ENCODE measurements around the gene DUSP9. TPM values are rescaled to one million over a fixed set of nuclear protein-coding genes. Genes with fewer than 3 reads are reported as not detected.

DUSP9 gene
- total and polyA plus RNA-seq, 3 experiments from 2014 or later: 0.08 to 0.15 (median 0.09) TPM

- Histone ChIP-seq H3K27ac (ENCODE audit: low read depth, low read length) (no peak overlapping the region), H3K4me3 (ENCODE audit: low read length) (no peak overlapping the region), H3K4me1 (ENCODE audit: insufficient read depth, low read length) (no peaks in the 10 kb centered on the region), H3K9me3 (ENCODE audit: low read length) (no peaks in the 10 kb centered on the region), H3K27me3 (ENCODE audit: insufficient read depth, low read length, poor library complexity, severe bottlenecking) (no peaks in the 10 kb centered on the region), H3K36me3 (ENCODE audit: insufficient read depth, low read length) (no peaks in the 10 kb centered on the region)
- Mint-ChIP-seq H3K36me3 (peaks cover 0 to 5% (median 0%) of the 10 kb centered on the region in 3 donors), H3K4me3 (no peak overlapping the region), H3K4me1 (no peaks in the 10 kb centered on the region), H3K27me3 (peaks cover 5 to 11% of the 10 kb centered on the region in 2 donors), H3K9me3 (peaks cover 0 to 6% (median 3%) of the 10 kb centered on the region in 5 donors), H3K27ac (no peak overlapping the region)
- CTCF ChIA-PET: interaction anchor here (1.2 kb wide), 1 partner anchor 31 kb away, joined by 3 read pairs; no protein-coding TSS in a partner anchor
- POLR2A ChIA-PET: no interaction called here
- no peak for DNase-seq
Observed at GRCh38 chrX:153631346-153631745, 15.7 kb upstream of the DUSP9 start.

- Histone ChIP-seq H3K4me1 (ENCODE audit: insufficient read depth, low read length) (no peaks in the 10 kb centered on the region), H3K36me3 (ENCODE audit: insufficient read depth, low read length) (no peaks in the 10 kb centered on the region), H3K27ac (ENCODE audit: low read depth, low read length) (no peak overlapping the region), H3K27me3 (ENCODE audit: insufficient read depth, low read length, poor library complexity, severe bottlenecking) (no peaks in the 10 kb centered on the region), H3K4me3 (ENCODE audit: low read length) (no peak overlapping the region), H3K9me3 (ENCODE audit: low read length) (no peaks in the 10 kb centered on the region)
- no peak overlapping the region for H3K27ac Mint-ChIP-seq
- H3K9me3 Mint-ChIP-seq: peaks cover 0 to 6% (median 3%) of the 10 kb centered on the region in 5 donors
- no peaks in the 10 kb centered on the region for H3K4me1 Mint-ChIP-seq
- ChIA-PET POLR2A (no interaction called here), CTCF (interaction anchor here (1.2 kb wide), 1 partner anchor 30 kb away, joined by 3 read pairs; no protein-coding TSS in a partner anchor)
- no peak for DNase-seq
- H3K36me3 Mint-ChIP-seq: peaks cover 0 to 5% (median 0%) of the 10 kb centered on the region in 3 donors
- no peak overlapping the region for H3K4me3 Mint-ChIP-seq
- H3K27me3 Mint-ChIP-seq: peaks cover 5 to 11% of the 10 kb centered on the region in 2 donors
Observed at GRCh38 chrX:153631907-153632594, 15.0 kb upstream of the DUSP9 start.

GRCh38 chrX:153632595-153632946, 14.4 kb upstream of the DUSP9 start:
- H3K4me1 Mint-ChIP-seq: no peaks in the 10 kb centered on the region
- DNase-seq: no peak
- Histone ChIP-seq H3K36me3 (ENCODE audit: insufficient read depth, low read length) (no peaks in the 10 kb centered on the region), H3K4me1 (ENCODE audit: insufficient read depth, low read length) (no peaks in the 10 kb centered on the region), H3K27ac (ENCODE audit: low read depth, low read length) (no peak overlapping the region), H3K27me3 (ENCODE audit: insufficient read depth, low read length, poor library complexity, severe bottlenecking) (no peaks in the 10 kb centered on the region), H3K4me3 (ENCODE audit: low read length) (no peak overlapping the region), H3K9me3 (ENCODE audit: low read length) (no peaks in the 10 kb centered on the region)
- no peak overlapping the region for H3K4me3 Mint-ChIP-seq
- peaks cover 5 to 10% of the 10 kb centered on the region in 2 donors for H3K27me3 Mint-ChIP-seq
- CTCF ChIA-PET: interaction anchor here (1.2 kb wide), 1 partner anchor 30 kb away, joined by 3 read pairs; no protein-coding TSS in a partner anchor
- H3K36me3 Mint-ChIP-seq: peaks cover 0 to 5% (median 0%) of the 10 kb centered on the region in 3 donors
- H3K9me3 Mint-ChIP-seq: peaks cover 0 to 6% (median 3%) of the 10 kb centered on the region in 5 donors
- POLR2A ChIA-PET: no interaction called here
- no peak overlapping the region for H3K27ac Mint-ChIP-seq

- ChIA-PET POLR2A (no interaction called here), CTCF (no interaction called here)
- H3K27ac Mint-ChIP-seq: no peak overlapping the region
Observed at GRCh38 chrX:153633048-153633447, 14.0 kb upstream of the DUSP9 start.

GRCh38 chrX:153633607-153634180, 13.3 kb upstream of the DUSP9 start:
- no peaks in the 10 kb centered on the region for H3K9me3 ChIP-seq (ENCODE audit: low read length)
- peaks cover 0 to 6% (median 3%) of the 10 kb centered on the region in 5 donors for H3K9me3 Mint-ChIP-seq
- H3K4me1 ChIP-seq (ENCODE audit: insufficient read depth, low read length): no peaks in the 10 kb centered on the region
- no peaks in the 10 kb centered on the region for H3K36me3 ChIP-seq (ENCODE audit: insufficient read depth, low read length)
- no peak overlapping the region for H3K4me3 ChIP-seq (ENCODE audit: low read length)
- no peaks in the 10 kb centered on the region for H3K27me3 ChIP-seq (ENCODE audit: insufficient read depth, low read length, poor library complexity, severe bottlenecking)
- no peak overlapping the region for H3K4me3 Mint-ChIP-seq
- H3K4me1 Mint-ChIP-seq: no peaks in the 10 kb centered on the region
- H3K36me3 Mint-ChIP-seq: peaks cover 0 to 5% (median 0%) of the 10 kb centered on the region in 3 donors
- ChIA-PET POLR2A (no interaction called here), CTCF (no interaction called here)
- DNase-seq: no peak
- no peak overlapping the region for H3K27ac Mint-ChIP-seq
- peaks cover 5 to 9% of the 10 kb centered on the region in 2 donors for H3K27me3 Mint-ChIP-seq
- no peak overlapping the region for H3K27ac ChIP-seq (ENCODE audit: low read depth, low read length)

More at GRCh38 chrX:153633048-153633447, 14.0 kb upstream of the DUSP9 start:
- Mint-ChIP-seq H3K4me1 (no peaks in the 10 kb centered on the region), H3K9me3 (peaks cover 0 to 6% (median 3%) of the 10 kb centered on the region in 5 donors), H3K4me3 (no peak overlapping the region), H3K36me3 (peaks cover 0 to 5% (median 0%) of the 10 kb centered on the region in 3 donors), H3K27me3 (peaks cover 5 to 9% of the 10 kb centered on the region in 2 donors)
- no peak for DNase-seq
- H3K9me3 ChIP-seq (ENCODE audit: low read length): no peaks in the 10 kb centered on the region
- no peak overlapping the region for H3K27ac ChIP-seq (ENCODE audit: low read depth, low read length)
- H3K4me1 ChIP-seq (ENCODE audit: insufficient read depth, low read length): no peaks in the 10 kb centered on the region
- no peaks in the 10 kb centered on the region for H3K36me3 ChIP-seq (ENCODE audit: insufficient read depth, low read length)
- H3K27me3 ChIP-seq (ENCODE audit: insufficient read depth, low read length, poor library complexity, severe bottlenecking): no peaks in the 10 kb centered on the region
- H3K4me3 ChIP-seq (ENCODE audit: low read length): no peak overlapping the region

GRCh38 chrX:153634236-153634635, 12.8 kb upstream of the DUSP9 start:
- Histone ChIP-seq H3K9me3 (ENCODE audit: low read length) (no peaks in the 10 kb centered on the region), H3K4me3 (ENCODE audit: low read length) (no peak overlapping the region), H3K4me1 (ENCODE audit: insufficient read depth, low read length) (no peaks in the 10 kb centered on the region), H3K27me3 (ENCODE audit: insufficient read depth, low read length, poor library complexity, severe bottlenecking) (no peaks in the 10 kb centered on the region), H3K36me3 (ENCODE audit: insufficient read depth, low read length) (no peaks in the 10 kb centered on the region), H3K27ac (ENCODE audit: low read depth, low read length) (no peak overlapping the region)
- H3K36me3 Mint-ChIP-seq: peaks cover 0 to 5% (median 0%) of the 10 kb centered on the region in 3 donors
- H3K9me3 Mint-ChIP-seq: peaks cover 0 to 6% (median 3%) of the 10 kb centered on the region in 5 donors
- H3K27me3 Mint-ChIP-seq: peaks cover 5 to 9% of the 10 kb centered on the region in 2 donors
- H3K4me3 Mint-ChIP-seq: no peak overlapping the region
- ChIA-PET CTCF (no interaction called here), POLR2A (no interaction called here)
- H3K4me1 Mint-ChIP-seq: no peaks in the 10 kb centered on the region
- H3K27ac Mint-ChIP-seq: no peak overlapping the region
- no peak for DNase-seq

GRCh38 chrX:153634832-153635231, 12.2 kb upstream of the DUSP9 start:
- Mint-ChIP-seq H3K36me3 (peaks cover 0 to 5% (median 0%) of the 10 kb centered on the region in 3 donors), H3K4me3 (no peak overlapping the region)
- no peak overlapping the region for H3K27ac ChIP-seq (ENCODE audit: low read depth, low read length)

GRCh38 chrX:153635388-153635787, 11.6 kb upstream of the DUSP9 start:
- peaks cover 3 to 5% of the 10 kb centered on the region in 2 donors for H3K27me3 Mint-ChIP-seq
- Histone ChIP-seq H3K4me1 (ENCODE audit: insufficient read depth, low read length) (no peaks in the 10 kb centered on the region), H3K27ac (ENCODE audit: low read depth, low read length) (no peak overlapping the region), H3K36me3 (ENCODE audit: insufficient read depth, low read length) (no peaks in the 10 kb centered on the region), H3K4me3 (ENCODE audit: low read length) (no peak overlapping the region), H3K27me3 (ENCODE audit: insufficient read depth, low read length, poor library complexity, severe bottlenecking) (no peaks in the 10 kb centered on the region), H3K9me3 (ENCODE audit: low read length) (no peaks in the 10 kb centered on the region)
- ChIA-PET CTCF (interaction anchor here (1.1 to 1.5 kb wide), 3 partner anchors 12 to 53 kb away, joined by 4 to 5 read pairs (median 5); partner anchors contain the start of gene DUSP9), POLR2A (no interaction called here)
- no peak overlapping the region for H3K27ac Mint-ChIP-seq
- no peaks in the 10 kb centered on the region for H3K4me1 Mint-ChIP-seq
- DNase-seq: no peak
- H3K36me3 Mint-ChIP-seq: peaks cover 0 to 5% (median 0%) of the 10 kb centered on the region in 3 donors
- peaks cover 0 to 6% (median 3%) of the 10 kb centered on the region in 5 donors for H3K9me3 Mint-ChIP-seq
- no peak overlapping the region for H3K4me3 Mint-ChIP-seq

More at GRCh38 chrX:153634832-153635231, 12.2 kb upstream of the DUSP9 start:
- Histone ChIP-seq H3K36me3 (ENCODE audit: insufficient read depth, low read length) (no peaks in the 10 kb centered on the region), H3K9me3 (ENCODE audit: low read length) (no peaks in the 10 kb centered on the region), H3K4me1 (ENCODE audit: insufficient read depth, low read length) (no peaks in the 10 kb centered on the region), H3K27me3 (ENCODE audit: insufficient read depth, low read length, poor library complexity, severe bottlenecking) (no peaks in the 10 kb centered on the region), H3K4me3 (ENCODE audit: low read length) (no peak overlapping the region)
- CTCF ChIA-PET: no interaction called here
- POLR2A ChIA-PET: no interaction called here
- Mint-ChIP-seq H3K27me3 (peaks cover 5 to 7% of the 10 kb centered on the region in 2 donors), H3K27ac (no peak overlapping the region), H3K9me3 (peaks cover 0 to 6% (median 3%) of the 10 kb centered on the region in 5 donors), H3K4me1 (no peaks in the 10 kb centered on the region)
- no peak for DNase-seq
